Loucy (cell line): ENCODE data around the gene KLF2.

Source experiments
- CTCF ChIP-seq: fragments of 200-600 bp; sonication (generic); conservative IDR thresholded peaks from 2 replicates; pipeline ENCODE4 v1.5.1; 2014; ENCODE audit warnings: mild to moderate bottlenecking, antibody characterized with exemption, low read length
- EZH2phosphoT487 ChIP-seq: fragments of 200-600 bp; IDR thresholded peaks from 2 replicates; pipeline ENCODE4 v1.6.1; 2018; ENCODE audit warnings: antibody characterized with exemption, mild to moderate bottlenecking, moderate library complexity, borderline replicate concordance

- TF ChIP-seq CTCF = no peak
- TF ChIP-seq EZH2phosphoT487 = no peak
Observed at GRCh38 chr19:16367261-16367683, 42.6 kb downstream of the KLF2 start.
